NT2/D1 (cell line): Measurements from ENCODE around the gene HDC.

Experiments
- SUZ12 ChIP-seq: IDR thresholded peaks from 2 replicates; pipeline ENCODE4 v1.6.1; 2011; ENCODE audit not compliant: insufficient read length, insufficient read depth; ENCODE audit errors: extremely low read depth
- YY1 ChIP-seq: IDR thresholded peaks from 2 replicates; pipeline ENCODE4 v1.6.1; 2011; ENCODE audit not compliant: insufficient read length, insufficient read depth
- ZNF274 ChIP-seq: IDR thresholded peaks from 2 replicates; pipeline ENCODE4 v1.6.1; 2011; ENCODE audit warnings: mild to moderate bottlenecking, low read depth, low read length

DNA sequence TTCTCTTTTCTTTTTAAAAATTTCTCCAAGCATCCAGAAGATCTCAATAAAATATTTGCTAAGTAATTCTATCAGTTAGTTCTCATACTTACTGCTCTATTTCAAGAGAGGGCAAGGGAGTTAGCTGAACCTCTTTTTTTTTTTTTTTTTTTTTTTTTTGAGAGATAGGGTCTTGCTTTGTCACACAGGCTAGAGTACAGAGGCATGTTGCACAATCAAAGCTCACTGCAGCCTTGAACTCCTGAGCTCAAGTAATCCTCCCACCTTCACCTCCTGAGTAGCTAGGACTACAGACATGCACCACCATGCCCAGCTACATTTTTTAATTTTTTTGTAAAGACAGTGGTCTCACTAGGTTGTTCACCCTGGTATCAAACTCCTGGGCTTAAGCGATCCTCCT, 21.4 kb downstream of the HDC start:
- TF ChIP-seq SUZ12 (no peak), YY1 (no peak), ZNF274 (no peak)
